GM19468 (cell line): ENCODE data around the gene LAMA2.

Experiments used
- ATAC-seq: cut with Tn5 transposase; IDR thresholded peaks from one replicate; pipeline ENCODE4 v1.9.1; 2021; ENCODE audit warnings: mild to moderate bottlenecking, moderate library complexity, moderate number of reproducible peaks; ENCODE audit not compliant: unreplicated experiment; ENCODE audit errors: extremely low read depth

The LAMA2 gene

GRCh38 chr6:129342243-129342642, 459.3 kb downstream of the LAMA2 start:
- no peak for ATAC-seq

GRCh38 chr6:129342796-129343195, 459.9 kb downstream of the LAMA2 start:
- ATAC-seq: no peak

GRCh38 chr6:129344379-129344778, 461.4 kb downstream of the LAMA2 start:
- no peak for ATAC-seq

GRCh38 chr6:129345890-129346289, 463.0 kb downstream of the LAMA2 start:
- ATAC-seq: no peak

GRCh38 chr6:129346964-129347363, 464.0 kb downstream of the LAMA2 start:
- ATAC-seq: no peak

GRCh38 chr6:129350278-129350677, 467.3 kb downstream of the LAMA2 start:
- no peak for ATAC-seq

GRCh38 chr6:129351807-129352206, 468.9 kb downstream of the LAMA2 start:
- no peak for ATAC-seq

GRCh38 chr6:129353067-129353466, 470.1 kb downstream of the LAMA2 start:
- no peak for ATAC-seq

GRCh38 chr6:129356129-129356528, 473.2 kb downstream of the LAMA2 start:
- ATAC-seq: no peak

- ATAC-seq: no peak
Observed at GRCh38 chr6:129359811-129360681, 477.1 kb downstream of the LAMA2 start.

GRCh38 chr6:129360682-129360955, 477.7 kb downstream of the LAMA2 start:
- ATAC-seq: no peak

GRCh38 chr6:129364037-129364436, 481.1 kb downstream of the LAMA2 start:
- no peak for ATAC-seq

- ATAC-seq: no peak
Observed at GRCh38 chr6:129364767-129365166, 481.8 kb downstream of the LAMA2 start.

- ATAC-seq: no peak
Observed at GRCh38 chr6:129368076-129368475, 485.1 kb downstream of the LAMA2 start.

GRCh38 chr6:129368970-129369369, 486.0 kb downstream of the LAMA2 start:
- no peak for ATAC-seq

GRCh38 chr6:129369737-129370136, 486.8 kb downstream of the LAMA2 start:
- no peak for ATAC-seq

GRCh38 chr6:129370268-129370916, 487.5 kb downstream of the LAMA2 start:
- no peak for ATAC-seq

- no peak for ATAC-seq
Observed at GRCh38 chr6:129381885-129382284, 498.9 kb downstream of the LAMA2 start.

GRCh38 chr6:129382916-129383315, 500.0 kb downstream of the LAMA2 start:
- no peak for ATAC-seq

- no peak for ATAC-seq
Observed at GRCh38 chr6:129385117-129385516, 502.2 kb downstream of the LAMA2 start.

- ATAC-seq: no peak
Observed at GRCh38 chr6:129390900-129391299, 508.0 kb downstream of the LAMA2 start.

GRCh38 chr6:129393654-129394053, 510.7 kb downstream of the LAMA2 start:
- ATAC-seq: no peak
